ENCODE results near the gene DOCK11. TPM values are rescaled to one million over a fixed set of nuclear protein-coding genes. Genes with fewer than 3 reads are reported as not detected.

The DOCK11 gene
- total and polyA plus RNA-seq, 2 of the 4 experiments (the other 2 are of a cell fraction), result 3.9 to 13.1 TPM

GRCh38 chrX:118677318-118677717 is 181.7 kb downstream of the DOCK11 start:
- intact Hi-C loops (cut with micrococcal nuclease) (no loop called here), dilution Hi-C loops (cut with HindIII; ENCODE audit: low sequenced_read_pairs, unreplicated experiment) (no loop called here), in situ Hi-C loops (cut with MboI; ENCODE audit: low sequenced_read_pairs) (no loop called here)
- no peak overlapping the region for H3K9ac ChIP-seq (ENCODE audit: low read depth, low read length)
- TF ChIP-seq SMC3 (IDR thresholded peaks at IDR 0.05; ENCODE audit: low read depth, low read length), result no peak
- TF ChIP-seq CEBPB (IDR thresholded peaks at IDR 0.05; ENCODE audit: low read depth, low read length), result no peak
- no peak for TF ChIP-seq RAD21 (IDR thresholded peaks at IDR 0.05; ENCODE audit: low read length)
- no peak for TF ChIP-seq CHD1 (IDR thresholded peaks at IDR 0.05; ENCODE audit: low read depth, low read length)
- no peak overlapping the region for H3K4ac ChIP-seq (ENCODE audit: low read depth, low read length)
- no peak overlapping the region for H3K18ac ChIP-seq (ENCODE audit: low read depth, low read length)
- H2BK120ac ChIP-seq (ENCODE audit: low read depth, low read length), result no peak overlapping the region
- no peak overlapping the region for H3K4me2 ChIP-seq (ENCODE audit: low read depth, low read length)
- no peak overlapping the region for H4K5ac ChIP-seq (ENCODE audit: low read depth, low read length)
- DNase-seq (no peak), ATAC-seq (ENCODE audit: low read depth) (no peak)
- H3K27me3 ChIP-seq (ENCODE audit: control insufficient read depth, insufficient read depth, low read length), result no peaks in the 10 kb centered on the region
- WGBS, 2 experiments (ENCODE audit: extremely low coverage in 2 of 2, insufficient read length in 1 of 2), result no CpG with 5 or more reads among the region's 2 CpGs
- no peak overlapping the region for H3K56ac ChIP-seq (ENCODE audit: extremely low read depth, insufficient read depth, low read length)
- H3K14ac ChIP-seq (replicated peaks; ENCODE audit: low read depth, low read length), result no peak overlapping the region
- no TSS peak for BruUV-seq (replicated peaks)
- no peak overlapping the region for H4K91ac ChIP-seq (ENCODE audit: insufficient read depth, low read depth, low read length)
- H3K36me3 ChIP-seq (ENCODE audit: control insufficient read depth, insufficient read depth, low read length), result no peaks in the 10 kb centered on the region
- H3K4me1 ChIP-seq (ENCODE audit: control insufficient read depth, insufficient read depth, low read length), result no peaks in the 10 kb centered on the region
- no peak overlapping the region for H3K27ac ChIP-seq (ENCODE audit: insufficient read depth, low read length)
- no peak overlapping the region for H2BK15ac ChIP-seq (ENCODE audit: low read depth, low read length)
- H3K4me3 ChIP-seq (ENCODE audit: insufficient read depth, low read depth, low read length), result no peak overlapping the region
- no peak overlapping the region for H2AK9ac ChIP-seq (replicated peaks; ENCODE audit: low read depth, low read length, poor library complexity)
- no peak overlapping the region for H2BK5ac ChIP-seq (ENCODE audit: low read depth, low read length, poor library complexity, severe bottlenecking)
- no peaks in the 10 kb centered on the region for H3K79me1 ChIP-seq (ENCODE audit: low read depth in 1 of 2, low read length in 2 of 2)
- ChIA-PET CTCF (interaction anchor here (1.0 kb wide), 1 partner anchor 54 kb away, joined by 3 read pairs; no protein-coding TSS in a partner anchor), POLR2A (ENCODE audit: unreplicated experiment) (no interaction called here)
- no peak overlapping the region for H2BK20ac ChIP-seq (ENCODE audit: low read depth, low read length)
- no peak overlapping the region for H3K23ac ChIP-seq (ENCODE audit: low read depth, low read length)
- no peak overlapping the region for H4K8ac ChIP-seq (ENCODE audit: low read depth in 2 of 2, low read length in 2 of 2)
- no peak overlapping the region for H2AFZ ChIP-seq (replicated peaks; ENCODE audit: low read length, poor library complexity)
- H3K9me3 ChIP-seq (ENCODE audit: control insufficient read depth, insufficient read depth, low read length), result no peaks in the 10 kb centered on the region
- H3K9me1 ChIP-seq (ENCODE audit: insufficient read depth, low read length), result no peaks in the 10 kb centered on the region
- no peak overlapping the region for H2AK5ac ChIP-seq (ENCODE audit: low read depth, low read length)
- no peaks in the 10 kb centered on the region for H4K20me1 ChIP-seq (ENCODE audit: insufficient read depth, low read length)
